GM21737 (cell line): ENCODE data around the gene ATP11C.

Experiments
- ATAC-seq: cut with Tn5 transposase; IDR thresholded peaks from one replicate; pipeline ENCODE4 v1.9.1; 2021; ENCODE audit warnings: mild to moderate bottlenecking, moderate library complexity; ENCODE audit not compliant: unreplicated experiment

ATP11C gene

GRCh38 chrX:139815771-139816170 lies 117.1 kb downstream of the ATP11C start:
- no peak for ATAC-seq

GRCh38 chrX:139811942-139812629 lies 120.8 kb downstream of the ATP11C start:
- no peak for ATAC-seq

- ATAC-seq = no peak
These were observed 128.4 kb downstream of the ATP11C start for GRCh38 chrX:139804482-139804881.

- no peak for ATAC-seq
These were observed 129.6 kb downstream of the ATP11C start for GRCh38 chrX:139803224-139803623.

- ATAC-seq = no peak
These were observed 130.8 kb downstream of the ATP11C start for GRCh38 chrX:139802048-139802447.

GRCh38 chrX:139801397-139801813 lies 131.4 kb downstream of the ATP11C start:
- ATAC-seq = no peak

GRCh38 chrX:139798701-139799100 lies 134.2 kb downstream of the ATP11C start:
- ATAC-seq = no peak

GRCh38 chrX:139795196-139795595 lies 137.7 kb downstream of the ATP11C start:
- ATAC-seq = peak; percentile 100

GRCh38 chrX:139787601-139788000 lies 145.3 kb downstream of the ATP11C start:
- ATAC-seq = no peak

- ATAC-seq = peak; percentile 87
These were observed 148.0 kb downstream of the ATP11C start for GRCh38 chrX:139784807-139785206.

- ATAC-seq = no peak
These were observed 148.9 kb downstream of the ATP11C start for GRCh38 chrX:139783959-139784358.

GRCh38 chrX:139783030-139783429 lies 149.8 kb downstream of the ATP11C start:
- ATAC-seq = no peak

- ATAC-seq = no peak
These were observed 156.3 kb downstream of the ATP11C start for GRCh38 chrX:139776599-139776998.

- ATAC-seq = no peak
These were observed 162.5 kb downstream of the ATP11C start for GRCh38 chrX:139770366-139770765.

- ATAC-seq = peak; percentile 77
These were observed 166.3 kb downstream of the ATP11C start for GRCh38 chrX:139766545-139766983.

GRCh38 chrX:139762400-139763183 lies 170.3 kb downstream of the ATP11C start:
- no peak for ATAC-seq

- ATAC-seq = no peak
These were observed 173.2 kb downstream of the ATP11C start for GRCh38 chrX:139759637-139760036.

- ATAC-seq = no peak
These were observed 174.0 kb downstream of the ATP11C start for GRCh38 chrX:139758809-139759208.

GRCh38 chrX:139758250-139758649 lies 174.6 kb downstream of the ATP11C start:
- no peak for ATAC-seq

GRCh38 chrX:139751053-139751452 lies 181.8 kb downstream of the ATP11C start:
- no peak for ATAC-seq

GRCh38 chrX:139750390-139750789 lies 182.5 kb downstream of the ATP11C start:
- no peak for ATAC-seq

GRCh38 chrX:139739138-139739537 lies 193.7 kb downstream of the ATP11C start:
- peak; percentile 88 for ATAC-seq
